Mucosa of descending colon (tissue), 3 donors: ENCODE results near the gene YIPF3. TPM values are rescaled to one million over a fixed set of nuclear protein-coding genes. Genes with fewer than 3 reads are reported as not detected.
"Not testable (repeated sequence)": the region's sequence is repeated elsewhere in the genome, so short reads cannot be mapped to it uniquely, and the experiment has no call there.

Experiments
- ATAC-seq: fragments of 200-7000 bp; cut with Tn5 transposase; one replicate; pipeline ENCODE4 v1.9.1; 2020; ENCODE audit warnings: mild to moderate bottlenecking, moderate library complexity
- DNase-seq, 3 donors: peaks; one replicate each; pipeline ENCODE4 v3.0.0-alpha.2; 2020
- H3K36me3 ChIP-seq: fragments of 200-600 bp; one replicate; pipeline ENCODE4 v1.8.0; 2021; ENCODE audit warnings: low read depth, mild to moderate bottlenecking
- H3K4me1 ChIP-seq: fragments of 200-600 bp; one replicate; pipeline ENCODE4 v1.8.0; 2021; ENCODE audit warnings: low read depth, mild to moderate bottlenecking
- H3K4me3 ChIP-seq: fragments of 200-600 bp; one replicate; pipeline ENCODE4 v1.8.0; 2021; ENCODE audit warnings: mild to moderate bottlenecking
- H3K9me3 ChIP-seq: fragments of 200-600 bp; one replicate; pipeline ENCODE4 v1.8.0; 2021; ENCODE audit warnings: mild to moderate bottlenecking
- intact Hi-C, 2 donors: fragments of 100-400 bp; cut with DNase I in 1 of 2; cut with micrococcal nuclease in 1 of 2; formaldehyde crosslinking; loops; one replicate each; pipeline versions ENCODE4 v1.11.0 to v1.11.1; 2022; cut with DNase I, micrococcal nuclease
- long read RNA-seq, 2 donors: library from polyadenylated mRNA; unstranded; transcript quantifications; one replicate each; pipeline ENCODE4 v2.0.0, GENCODE V29; 2019 to 2021
- total RNA-seq, 3 donors: library from RNA; stranded (reverse); fragmentation: NEBNext Ultra II Directional in 2 of 3; extraction: Animal tissue kit (Norgen Biotek cat#: 25700) in 2 of 3; gene quantifications; one replicate each; pipeline versions ENCODE4 v1.2.1 to v1.2.4, GENCODE V29; 2021 to 2023
- TF ChIP-seq, protein P1 (sequence below): fragments of 200-600 bp; IDR thresholded peaks from one replicate; pipeline ENCODE4 v1.8.0; 2022; ENCODE audit warnings: antibody characterized with exemption, mild to moderate bottlenecking
- donor health status: DM: no; HTN: no; CAD: no; lungs with moderate emphysema.
- donor health status: DM: no; HTN: no; CAD: no.
- donor health status: DM: no; HTN: yes; CAD: no.

The YIPF3 gene
- total RNA-seq = 100 to 1,000 TPM in 2 of 3 donors, 10 to 100 TPM in 1; 88.4 to 131 (median 105) TPM
- long read RNA-seq, donor 1, transcript YIPF3-202 (9 exons, 1,576 nt) = major isoform, 129 of 151 reads
- long read RNA-seq, donor 1, partial matches to known transcripts = 5 of 151 reads
- long read RNA-seq, donor 1, other reads (novel, unspliced or antisense) = 13 of 151 reads
- long read RNA-seq, donor 2, transcript YIPF3-202 (9 exons, 1,576 nt) = major isoform, 132 of 147 reads
- long read RNA-seq, donor 2, partial matches to known transcripts = 3 of 147 reads
- long read RNA-seq, donor 2, other reads (novel, unspliced or antisense) = 10 of 147 reads

DNA sequence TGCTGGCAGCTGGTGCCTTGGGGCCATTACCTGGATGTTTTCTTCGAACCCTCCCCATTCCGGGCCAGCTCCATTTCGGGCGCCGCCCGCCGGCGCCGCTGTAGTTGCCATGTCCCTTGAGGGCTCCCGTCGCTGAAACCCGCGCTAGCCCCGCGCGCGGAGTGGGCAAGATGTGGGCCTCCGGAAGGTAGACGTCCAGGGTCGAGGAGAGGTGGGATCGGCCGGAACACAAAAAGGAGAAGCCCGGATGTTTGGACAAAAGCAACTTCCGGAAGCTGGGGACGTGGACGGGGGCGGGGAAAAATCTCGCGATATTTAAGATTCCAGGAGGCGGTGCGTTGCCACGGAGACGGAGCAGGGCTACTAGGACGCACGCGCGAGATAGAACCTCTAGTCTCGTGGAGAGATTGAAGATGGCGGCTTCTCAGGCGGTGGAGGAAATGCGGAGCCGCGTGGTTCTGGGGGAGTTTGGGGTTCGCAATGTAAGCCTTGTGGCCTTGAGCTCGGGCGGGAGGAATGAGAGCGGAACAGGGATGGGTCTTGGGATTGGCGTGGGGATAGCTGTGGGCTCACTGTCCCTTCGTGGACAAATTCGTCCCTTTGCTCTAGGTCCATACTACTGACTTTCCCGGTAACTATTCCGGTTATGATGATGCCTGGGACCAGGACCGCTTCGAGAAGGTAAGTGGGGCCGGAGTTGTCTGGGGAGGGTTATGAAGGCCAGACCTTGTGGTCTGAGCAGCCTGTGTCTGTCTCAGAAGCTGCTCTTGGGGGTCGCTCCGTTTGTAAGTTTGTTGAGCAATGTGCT lies at the start of gene YIPF3, which contains the start of gene POLR1C:
Gene YIPF3, minus strand, starts transcription at position 230 of the 808 bp plus-strand sequence. Its CDS starts 119 bp downstream, at position 111.
Gene POLR1C, plus strand, starts transcription at position 393 of the 808 bp plus-strand sequence. Its CDS starts 21 bp downstream, at position 414.
- intact Hi-C loops = no loop called here
- peaks cover 24% of the 10 kb centered on the region for H3K4me1 ChIP-seq
- DNase-seq = peak; percentile 97 to 99 (median 97)
- no peaks in the 10 kb centered on the region for H3K36me3 ChIP-seq
- peak within 1 kb of the TSS; percentile 82 for H3K4me3 ChIP-seq
- ATAC-seq = peak; percentile 98
- no peaks in the 10 kb centered on the region for H3K9me3 ChIP-seq
- TF ChIP-seq, protein P1, sequence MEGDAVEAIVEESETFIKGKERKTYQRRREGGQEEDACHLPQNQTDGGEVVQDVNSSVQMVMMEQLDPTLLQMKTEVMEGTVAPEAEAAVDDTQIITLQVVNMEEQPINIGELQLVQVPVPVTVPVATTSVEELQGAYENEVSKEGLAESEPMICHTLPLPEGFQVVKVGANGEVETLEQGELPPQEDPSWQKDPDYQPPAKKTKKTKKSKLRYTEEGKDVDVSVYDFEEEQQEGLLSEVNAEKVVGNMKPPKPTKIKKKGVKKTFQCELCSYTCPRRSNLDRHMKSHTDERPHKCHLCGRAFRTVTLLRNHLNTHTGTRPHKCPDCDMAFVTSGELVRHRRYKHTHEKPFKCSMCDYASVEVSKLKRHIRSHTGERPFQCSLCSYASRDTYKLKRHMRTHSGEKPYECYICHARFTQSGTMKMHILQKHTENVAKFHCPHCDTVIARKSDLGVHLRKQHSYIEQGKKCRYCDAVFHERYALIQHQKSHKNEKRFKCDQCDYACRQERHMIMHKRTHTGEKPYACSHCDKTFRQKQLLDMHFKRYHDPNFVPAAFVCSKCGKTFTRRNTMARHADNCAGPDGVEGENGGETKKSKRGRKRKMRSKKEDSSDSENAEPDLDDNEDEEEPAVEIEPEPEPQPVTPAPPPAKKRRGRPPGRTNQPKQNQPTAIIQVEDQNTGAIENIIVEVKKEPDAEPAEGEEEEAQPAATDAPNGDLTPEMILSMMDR = no peak

DNA sequence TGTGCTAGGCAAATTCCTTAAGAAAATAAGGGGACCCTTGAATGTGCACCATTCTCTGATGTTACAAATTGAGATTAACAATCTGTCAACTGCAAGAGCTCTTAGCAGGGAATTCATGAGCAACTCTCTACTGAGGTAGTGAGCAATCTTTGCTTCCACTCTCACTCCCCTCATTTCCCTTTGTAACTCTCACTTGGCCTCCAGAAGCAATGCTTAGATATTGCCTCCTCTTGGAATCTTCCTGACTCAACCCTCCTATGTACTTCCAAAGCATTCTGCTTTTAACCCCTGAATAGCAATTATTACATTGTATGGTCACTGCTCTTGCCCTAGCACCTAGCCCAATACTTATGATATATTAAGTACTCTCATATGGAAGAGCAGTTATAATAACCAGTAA lies 42.6 kb upstream of the YIPF3 start:
- no peak for DNase-seq
- TF ChIP-seq, protein P1 = no peak
- intact Hi-C loops = no loop called here
- H3K4me3 ChIP-seq = no peak overlapping the region
- no peaks in the 10 kb centered on the region for H3K4me1 ChIP-seq
- peaks cover 14% of the 10 kb centered on the region for H3K36me3 ChIP-seq
- no peak for ATAC-seq
- no peaks in the 10 kb centered on the region for H3K9me3 ChIP-seq

DNA sequence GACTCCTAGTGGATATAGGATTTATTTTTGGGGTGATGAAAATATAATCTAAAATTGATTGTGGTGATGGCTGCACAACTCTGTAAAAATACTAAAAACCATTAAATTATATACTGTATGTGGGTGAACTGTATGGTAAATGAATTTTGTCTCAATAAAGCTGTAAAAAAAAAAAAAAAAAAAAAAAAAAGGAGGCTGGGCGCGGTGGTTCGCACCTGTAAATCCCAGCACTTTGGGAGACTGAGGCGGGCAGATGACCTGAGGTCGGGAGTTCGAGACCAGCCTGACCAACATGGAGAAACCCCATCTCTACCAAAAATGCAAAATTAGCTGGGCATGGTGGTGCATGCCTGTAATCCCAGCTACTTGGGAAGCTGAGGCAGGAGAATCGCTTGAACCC lies 40.9 kb upstream of the YIPF3 start:
- not testable (repeated sequence) for DNase-seq, ATAC-seq
- peaks cover 14% of the 10 kb centered on the region for H3K36me3 ChIP-seq

DNA sequence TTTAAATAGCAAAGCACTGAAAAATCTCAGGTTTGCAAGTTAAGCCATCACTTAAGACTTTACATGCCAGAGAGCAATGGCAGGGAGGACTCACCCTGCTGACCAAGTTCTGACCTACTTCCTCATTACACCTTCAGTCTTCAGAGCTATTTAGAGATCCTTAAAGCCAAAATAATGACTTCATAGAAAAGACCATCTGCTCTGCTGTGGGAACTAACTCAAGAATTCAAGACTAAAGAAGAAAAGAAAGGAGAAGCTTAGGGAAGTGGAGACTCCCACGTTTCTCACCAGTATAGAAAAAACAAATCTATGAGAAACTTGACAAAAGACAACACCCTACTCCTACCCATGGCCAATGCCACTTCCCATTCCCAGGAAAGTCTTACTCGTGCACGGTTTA lies 30.5 kb upstream of the YIPF3 start:
- Histone ChIP-seq H3K9me3 (no peaks in the 10 kb centered on the region), H3K36me3 (peaks cover 5% of the 10 kb centered on the region), H3K4me1 (no peaks in the 10 kb centered on the region), H3K4me3 (no peak overlapping the region)
- intact Hi-C loops = loop anchor here in 1 of 2 donors (10.0 kb wide), 1 partner anchor 58 kb away; no protein-coding TSS in a partner anchor
- DNase-seq (no peak), ATAC-seq (no peak)
- TF ChIP-seq, protein P1 = no peak

More for the DNA sequence above, 40.9 kb upstream of the YIPF3 start:
- H3K9me3 ChIP-seq, intact Hi-C loops, H3K4me3 ChIP-seq, H3K4me1 ChIP-seq: not testable (repeated sequence)

DNA sequence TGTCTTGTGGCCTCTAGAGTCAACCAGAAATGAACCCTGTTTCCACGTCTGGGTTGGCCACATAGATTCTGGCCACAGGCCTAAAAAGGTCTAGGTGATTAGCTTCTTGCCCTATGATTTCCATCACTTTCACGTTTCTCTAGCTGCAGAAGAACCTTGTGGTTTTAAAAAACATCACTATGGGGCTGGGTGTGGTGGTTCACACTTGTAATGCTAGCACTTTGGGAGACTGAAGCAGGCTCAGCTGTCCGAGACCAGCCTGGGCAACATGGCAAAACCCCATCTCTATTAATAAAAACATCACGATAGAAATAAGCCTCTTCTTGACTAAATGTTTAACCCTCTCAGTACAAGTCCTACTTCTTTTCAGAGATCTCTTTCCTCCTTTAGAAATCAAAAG lies 27.7 kb upstream of the YIPF3 start:
- no peak for DNase-seq
- Histone ChIP-seq H3K4me1 (no peaks in the 10 kb centered on the region), H3K36me3 (peaks cover 5% of the 10 kb centered on the region), H3K4me3 (no peak overlapping the region), H3K9me3 (no peaks in the 10 kb centered on the region)
- intact Hi-C loops = loop anchor here in 1 of 2 donors (10.0 kb wide), 1 partner anchor 60 kb away; no protein-coding TSS in a partner anchor
- TF ChIP-seq, protein P1 = no peak
- ATAC-seq = no peak
